Heart left ventricle (tissue), 16 donors: Measurements from ENCODE around the gene NONO. TPM values are rescaled to one million over a fixed set of nuclear protein-coding genes. Genes with fewer than 3 reads are reported as not detected.
"Not testable (repeated sequence)": the region's sequence is repeated elsewhere in the genome, so short reads cannot be mapped to it uniquely, and the experiment has no call there.

Experiments
- ATAC-seq, 4 donors: fragments of 200-7000 bp; cut with Tn5 transposase; one replicate each; pipeline ENCODE4 v1.9.1; 2020 to 2022; ENCODE audit warnings: moderate library complexity in 4 of 4, mild to moderate bottlenecking in 3 of 4, moderate number of reproducible peaks in 1 of 4
- DNase-seq, 5 donors: peaks; one replicate each; pipeline ENCODE4 v3.0.0-alpha.2; 2020
- H3K27ac ChIP-seq, 12 donors: fragments of 200-600 bp; sonication (generic) in 4 of 12; one replicate each; pipeline versions ENCODE4 v1.5.0 to v1.8.0; 2016 to 2022; ENCODE audit warnings: mild to moderate bottlenecking in 2 of 12
- H3K27me3 ChIP-seq, 9 donors: fragments of 200-600 bp; sonication (generic) in 2 of 9; one replicate each; pipeline versions ENCODE4 v1.5.1 to v1.8.0; 2016 to 2022; ENCODE audit warnings: mild to moderate bottlenecking in 3 of 9
- H3K36me3 ChIP-seq, 9 donors: fragments of 200-600 bp; sonication (generic) in 2 of 9; one replicate each; pipeline versions ENCODE4 v1.5.0 to v1.8.0; 2018 to 2022; ENCODE audit warnings: mild to moderate bottlenecking in 2 of 9
- H3K4me1 ChIP-seq, 12 donors: fragments of 200-600 bp; sonication (generic) in 4 of 12; one replicate each; pipeline versions ENCODE4 v1.5.0 to v1.8.0; 2016 to 2022; ENCODE audit warnings: mild to moderate bottlenecking in 3 of 12
- H3K4me3 ChIP-seq, 12 donors: fragments of 200-600 bp; sonication (generic) in 4 of 12; one replicate each; pipeline versions ENCODE4 v1.5.0 to v1.8.0; 2017 to 2022; ENCODE audit warnings: mild to moderate bottlenecking in 9 of 12, moderate library complexity in 4 of 12
- H3K9me3 ChIP-seq, 12 donors: fragments of 200-600 bp; sonication (generic) in 4 of 12; one replicate each; pipeline versions ENCODE4 v1.5.0 to v1.8.0; 2016 to 2022; ENCODE audit warnings: mild to moderate bottlenecking in 1 of 12
- POLR2A ChIP-seq, 2 donors: fragments of 450-650 bp; IDR thresholded peaks; one replicate each; pipeline ENCODE4 v1.6.1; 2017; ENCODE audit warnings: antibody characterized with exemption in 2 of 2, mild to moderate bottlenecking in 2 of 2, moderate library complexity in 2 of 2
- WGBS, 4 donors: extraction: QIAGEN DNeasy Blood & Tissue Kit in 2 of 4; methylation state at CpG; one replicate each; pipeline versions ENCODE4 v1.1.5 to v1.1.7; 2013 to 2018; 5-methylcytosine and 5-hydroxymethylcytosine counted together
- intact Hi-C, 10 donors: fragments of 100-400 bp; cut with DNase I; formaldehyde crosslinking; loops; one replicate each; pipeline versions ENCODE4 v1.11.1 to v1.14.2; 2022
- polyA plus RNA-seq, 2 donors: library from polyadenylated mRNA; stranded (reverse); fragments of 200-250 nt; gene quantifications; one replicate each; pipeline ENCODE4 v1.2.3, GENCODE V29; 2013
- total RNA-seq, 9 donors: library from RNA; depleted of rRNA in 2 of 9; stranded (reverse); fragments of >200 nt in 2 of 9; fragmentation: NEBNext Ultra II Directional in 3 of 9; extraction: Animal tissue kit (Norgen Biotek cat#: 25700) in 3 of 9; gene quantifications; one replicate each; pipeline versions ENCODE4 v1.1.0 to v1.2.4, GENCODE V29; 2016 to 2023
- TF ChIP-seq, protein P1 (sequence below), 12 donors: fragments of 200-600 bp; sonication (generic) in 4 of 12; IDR thresholded peaks; one replicate each; pipeline versions ENCODE4 v1.5.0 to v1.8.0; 2018 to 2022; ENCODE audit warnings: antibody characterized with exemption in 12 of 12, mild to moderate bottlenecking in 5 of 12
- donor health status: ischemic (EF 13 %, LVEDD 7.1; RV severe dilation, severe dysfunction).
- donor health status: healthy with polysubstance abuse.
- donor health status: DM: no; HTN: yes; CAD: no.
- donor health status: DM: no; HTN: no; CAD: no.
- donor health status: ischemic (EF 25% LVEDD 6.9; RV normal size, moderate dysfunction).
- donor health status: ischemic (EF 25% LVEDD 5.7; RV mildly dilated, moderate dysfunction).
- donor health status: healthy.
- donor health status: DM: yes; HTN: yes; CAD: no.
- donor health status: ischemic (EF 35%, LVEDD 5.7; RV mildly dilated, moderate dysfunction).
- donor health status: nonischemic (EF 11% LVEDD 7.7; RV severe dilation, severe dysfunction).
- donor health status: DM: yes; HTN: yes; CAD: no.
- donor health status: PGD.
- donor health status: ischemic (EF 29% LVEDD 5.4; RV normal size, mild dysfunction).
- donor health status: nonischemic (EF 23%, LVEDD 6.1; RV moderate dilation, normal function).

The NONO gene
- total and polyA plus RNA-seq, 11 donors = 38.9 to 177 (median 113) TPM

DNA sequence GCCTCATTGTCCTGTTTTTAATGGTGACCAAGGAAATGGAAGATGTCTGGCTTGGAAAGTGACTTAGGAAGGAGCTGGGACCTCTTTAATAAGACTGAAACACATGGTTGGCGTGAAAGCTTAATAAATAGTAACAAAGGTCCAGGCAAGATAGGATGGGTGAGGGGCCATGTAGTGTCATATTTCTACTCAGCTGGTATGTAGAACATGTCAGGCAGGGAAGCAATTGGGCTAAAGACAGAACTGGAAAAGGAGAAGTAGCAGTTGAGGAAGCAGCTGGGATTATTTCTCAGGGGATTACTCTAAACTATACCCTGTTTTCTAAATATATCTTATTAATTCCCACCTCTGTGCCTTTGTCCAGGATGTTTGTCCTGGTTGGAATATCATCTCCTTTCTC is 36.7 kb downstream of the NONO start:
- intact Hi-C loops = no loop called here
- TF ChIP-seq, protein P1, sequence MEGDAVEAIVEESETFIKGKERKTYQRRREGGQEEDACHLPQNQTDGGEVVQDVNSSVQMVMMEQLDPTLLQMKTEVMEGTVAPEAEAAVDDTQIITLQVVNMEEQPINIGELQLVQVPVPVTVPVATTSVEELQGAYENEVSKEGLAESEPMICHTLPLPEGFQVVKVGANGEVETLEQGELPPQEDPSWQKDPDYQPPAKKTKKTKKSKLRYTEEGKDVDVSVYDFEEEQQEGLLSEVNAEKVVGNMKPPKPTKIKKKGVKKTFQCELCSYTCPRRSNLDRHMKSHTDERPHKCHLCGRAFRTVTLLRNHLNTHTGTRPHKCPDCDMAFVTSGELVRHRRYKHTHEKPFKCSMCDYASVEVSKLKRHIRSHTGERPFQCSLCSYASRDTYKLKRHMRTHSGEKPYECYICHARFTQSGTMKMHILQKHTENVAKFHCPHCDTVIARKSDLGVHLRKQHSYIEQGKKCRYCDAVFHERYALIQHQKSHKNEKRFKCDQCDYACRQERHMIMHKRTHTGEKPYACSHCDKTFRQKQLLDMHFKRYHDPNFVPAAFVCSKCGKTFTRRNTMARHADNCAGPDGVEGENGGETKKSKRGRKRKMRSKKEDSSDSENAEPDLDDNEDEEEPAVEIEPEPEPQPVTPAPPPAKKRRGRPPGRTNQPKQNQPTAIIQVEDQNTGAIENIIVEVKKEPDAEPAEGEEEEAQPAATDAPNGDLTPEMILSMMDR (IDR thresholded peaks at IDR 0.05) = no peak
- no peak for TF ChIP-seq POLR2A (IDR thresholded peaks at IDR 0.05)
- no peaks in the 10 kb centered on the region for H3K9me3 ChIP-seq

DNA sequence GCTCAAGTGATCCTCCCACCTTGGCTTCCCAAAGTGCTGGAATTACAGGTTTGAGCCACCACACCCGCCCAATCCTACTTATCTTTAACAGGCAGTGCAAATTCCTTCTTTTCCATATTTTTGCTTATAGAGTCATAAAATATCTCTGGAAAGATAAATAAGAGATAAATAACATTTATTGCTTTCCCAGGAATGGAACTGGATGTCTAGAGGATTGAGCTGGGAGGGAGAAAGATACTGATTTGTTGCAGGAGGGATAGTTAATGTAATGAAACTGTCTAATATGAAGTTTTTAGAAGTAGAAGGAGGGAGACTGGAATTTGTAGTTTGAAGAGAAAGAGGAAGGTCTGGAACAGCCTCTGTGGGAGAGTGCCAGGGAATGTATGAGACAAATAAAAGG is 38.3 kb downstream of the NONO start:
- H3K27ac ChIP-seq = no peak overlapping the region
- no peaks in the 10 kb centered on the region for H3K27me3 ChIP-seq
- DNase-seq (no peak), ATAC-seq (no peak)
- H3K4me1 ChIP-seq = no peaks in the 10 kb centered on the region
- 79 to 97% (median 86%) methylated on average over 1 of the region's 1 CpG for WGBS, 4 donors
- peaks cover 0 to 14% (median 0%) of the 10 kb centered on the region in 12 donors for H3K9me3 ChIP-seq
- TF ChIP-seq, protein P1 (IDR thresholded peaks at IDR 0.05) = no peak
- no peak for TF ChIP-seq POLR2A (IDR thresholded peaks at IDR 0.05)
- intact Hi-C loops = no loop called here
- H3K4me3 ChIP-seq = no peak overlapping the region
- H3K36me3 ChIP-seq = no peaks in the 10 kb centered on the region

More for the DNA sequence above, 36.7 kb downstream of the NONO start:
- Histone ChIP-seq H3K4me1 (no peaks in the 10 kb centered on the region), H3K27me3 (no peaks in the 10 kb centered on the region), H3K4me3 (no peak overlapping the region), H3K27ac (no peak overlapping the region), H3K36me3 (no peaks in the 10 kb centered on the region)
- ATAC-seq = no peak
- DNase-seq = no peak
- 63 to 93% (median 73%) methylated on average over 1 of the region's 1 CpG for WGBS, 4 donors

DNA sequence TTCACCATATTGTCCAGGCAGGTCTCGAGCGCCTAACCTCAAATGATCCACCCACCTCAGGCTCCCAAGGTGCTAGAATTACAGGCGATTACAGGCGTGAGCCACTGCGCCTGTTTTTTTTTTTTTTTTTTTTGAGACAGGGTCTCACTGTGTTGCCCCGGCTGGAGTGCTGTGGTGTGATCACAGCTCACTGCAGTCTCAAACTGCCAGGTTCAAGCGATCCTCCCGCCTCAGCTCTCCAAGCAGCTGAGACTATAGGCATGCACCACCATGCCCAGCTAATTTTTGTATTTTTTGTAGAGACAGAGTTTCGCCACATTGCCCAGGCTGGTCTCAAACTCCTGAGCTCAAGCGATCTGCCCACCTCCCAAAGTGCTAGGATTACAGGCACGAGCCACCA is 41.0 kb downstream of the NONO start:
- H3K36me3 ChIP-seq, DNase-seq, ATAC-seq, intact Hi-C loops, H3K27me3 ChIP-seq, H3K4me1 ChIP-seq, H3K27ac ChIP-seq, H3K4me3 ChIP-seq: not testable (repeated sequence)
- H3K9me3 ChIP-seq = peaks cover 0 to 23% (median 0%) of the 10 kb centered on the region in 12 donors
- 90 to 97% (median 94%) methylated on average over 10 to 11 of the region's 11 CpGs for WGBS, 4 donors

DNA sequence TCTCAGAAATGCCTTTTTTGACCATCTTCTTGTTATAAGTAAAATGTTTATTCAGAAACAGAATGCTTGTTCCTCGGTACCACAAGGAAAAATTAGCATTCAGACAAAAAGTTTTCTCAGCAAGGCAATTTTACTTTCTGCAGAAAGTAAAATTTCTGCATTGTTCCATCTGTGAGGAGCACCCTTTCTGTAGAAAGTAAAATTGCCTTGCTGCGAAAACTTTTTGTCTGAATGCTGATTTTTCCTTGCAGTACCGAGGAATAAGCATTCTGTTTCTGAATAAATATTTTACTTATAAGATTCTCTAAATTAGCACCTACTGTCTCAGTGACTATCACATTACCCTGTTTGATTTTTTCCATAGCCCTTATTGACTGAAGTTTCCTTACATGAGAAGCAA is 43.0 kb downstream of the NONO start:
- TF ChIP-seq, protein P1 (IDR thresholded peaks at IDR 0.05) = no peak
- TF ChIP-seq POLR2A (IDR thresholded peaks at IDR 0.05) = no peak

DNA sequence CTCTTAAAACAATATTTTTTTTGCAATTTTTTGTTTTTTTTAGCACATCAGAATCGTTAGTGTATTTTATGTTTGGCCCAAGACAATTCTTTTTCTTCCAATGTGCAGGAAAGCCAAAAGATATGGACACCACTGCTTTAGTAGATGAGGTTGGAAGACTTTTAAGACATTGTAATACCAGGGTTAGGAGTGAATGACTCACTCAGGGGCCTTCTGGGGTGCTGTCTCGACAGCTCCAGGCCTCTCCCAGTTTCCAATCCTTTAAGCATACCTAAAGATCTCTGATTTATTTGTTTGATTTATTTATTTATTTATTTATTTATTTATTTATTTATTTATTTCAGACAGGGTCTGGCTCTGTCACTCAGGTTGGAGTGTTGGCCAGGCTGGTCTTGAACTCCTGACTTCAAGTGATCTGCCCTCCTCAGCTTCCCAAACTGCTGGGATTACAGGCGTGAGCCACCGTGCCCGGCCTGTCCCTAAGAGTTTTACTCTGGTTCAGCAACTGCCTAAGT is 65.8 kb downstream of the NONO start:
- H3K27ac ChIP-seq, H3K4me1 ChIP-seq, H3K9me3 ChIP-seq, DNase-seq, H3K36me3 ChIP-seq, intact Hi-C loops, ATAC-seq, H3K4me3 ChIP-seq, H3K27me3 ChIP-seq: not testable (repeated sequence)
- 48 to 80% (median 74%) methylated on average over 2 to 5 of the region's 5 CpGs for WGBS, 4 donors

More for the DNA sequence above, 43.0 kb downstream of the NONO start:
- no peaks in the 10 kb centered on the region for H3K36me3 ChIP-seq
- DNase-seq (no peak), ATAC-seq (no peak)
- intact Hi-C loops = no loop called here
- H3K9me3 ChIP-seq = peaks cover 0 to 23% (median 0%) of the 10 kb centered on the region in 12 donors
- H3K27ac ChIP-seq = no peak overlapping the region
- H3K4me3 ChIP-seq = no peak overlapping the region
- no peaks in the 10 kb centered on the region for H3K27me3 ChIP-seq
- no peaks in the 10 kb centered on the region for H3K4me1 ChIP-seq
- 85 to 97% (median 91%) methylated on average over 3 of the region's 3 CpGs for WGBS, 4 donors

DNA sequence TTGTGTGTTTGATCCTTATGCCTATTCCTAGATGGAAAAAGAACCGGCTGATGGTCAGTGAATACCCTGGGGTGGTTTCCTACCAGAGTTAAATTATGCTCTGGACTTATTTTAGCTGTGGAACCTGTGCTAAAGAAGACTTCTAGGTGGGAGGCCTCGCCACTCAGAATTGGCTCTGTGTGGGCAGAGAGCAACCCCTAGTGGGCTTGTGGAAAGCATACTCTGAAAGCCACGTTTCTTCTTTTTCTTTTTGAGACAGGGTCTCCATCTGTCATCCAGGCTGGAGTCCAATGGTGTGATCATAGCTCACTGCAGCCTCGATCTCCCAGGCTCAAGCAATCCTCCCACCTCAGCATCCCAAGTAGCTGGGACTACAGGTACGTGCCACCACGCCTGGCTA is 66.4 kb downstream of the NONO start:
- H3K4me3 ChIP-seq, DNase-seq, H3K27ac ChIP-seq, intact Hi-C loops, H3K27me3 ChIP-seq, H3K4me1 ChIP-seq, H3K9me3 ChIP-seq, H3K36me3 ChIP-seq: not testable (repeated sequence)
- ATAC-seq = peak in 1 of 4 donors; percentile 34
- 31 to 56% (median 47%) methylated on average over 2 to 4 of the region's 6 CpGs for WGBS, 4 donors
